H1 (cell line): ENCODE measurements around the gene MTIF3.

Source experiments
- BRCA1 ChIP-seq: IDR thresholded peaks from 2 replicates; pipeline ENCODE4 v1.6.1; 2012; ENCODE audit warnings: low read depth, low read length, improper control_type of control experiment
- CTCF ChIP-seq, 3 experiments: IDR thresholded peaks; 1 replicate in 2 of 3; 2 replicates in 1 of 3; pipeline versions ENCODE4 v1.5.1 to v1.6.1; 2011; ENCODE audit warnings: low read length in 3 of 3, mild to moderate bottlenecking in 3 of 3, inconsistent platforms in 2 of 3, low read depth in 1 of 3, moderate library complexity in 1 of 3; ENCODE audit not compliant: insufficient read depth in 1 of 3; ENCODE audit errors: control extremely low read depth in 1 of 3
- EGR1 ChIP-seq: IDR thresholded peaks from 2 replicates; pipeline ENCODE4 v1.6.1; 2011; ENCODE audit warnings: low read depth, low read length, borderline replicate concordance
- EZH2 ChIP-seq: fragments of 200-600 bp; sonication (generic); IDR thresholded peaks from 2 replicates; pipeline ENCODE4 v1.7.1; 2012; ENCODE audit warnings: low read depth, mild to moderate bottlenecking, moderate library complexity, low read length, inconsistent platforms; ENCODE audit not compliant: severe bottlenecking
- HDAC2 ChIP-seq, 2 experiments: fragments of 300-600 bp in 1 of 2; sonication (generic) in 1 of 2; IDR thresholded peaks; 2 replicates each; pipeline ENCODE4 v1.6.1; 2011 to 2012; ENCODE audit warnings: low read depth in 2 of 2, low read length in 2 of 2, mild to moderate bottlenecking in 2 of 2, moderate library complexity in 2 of 2, borderline replicate concordance in 1 of 2, inconsistent platforms in 1 of 2
- KDM1A ChIP-seq: fragments of 200-600, 300-600 bp; sonication (generic); IDR thresholded peaks from 2 replicates; pipeline ENCODE4 v1.7.1; 2016; ENCODE audit warnings: mild to moderate bottlenecking, low read length, borderline replicate concordance
- POLR2A ChIP-seq, 2 experiments: IDR thresholded peaks; 1 replicate in 1 of 2; 2 replicates in 1 of 2; pipeline ENCODE4 v1.6.1; 2011; ENCODE audit warnings: low read depth in 2 of 2, low read length in 2 of 2, mild to moderate bottlenecking in 2 of 2; ENCODE audit errors: control extremely low read depth in 1 of 2
- POLR2AphosphoS5 ChIP-seq: IDR thresholded peaks from 2 replicates; pipeline ENCODE4 v1.6.1; 2011; ENCODE audit warnings: low read depth, low read length
- RFX5 ChIP-seq: IDR thresholded peaks from 2 replicates; pipeline ENCODE4 v1.6.1; 2011; ENCODE audit warnings: low read depth, low read length, improper control_type of control experiment, borderline replicate concordance
- SP4 ChIP-seq: IDR thresholded peaks from 2 replicates; pipeline ENCODE4 v1.6.1; 2012; ENCODE audit warnings: low read length, inconsistent platforms
- SRF ChIP-seq: IDR thresholded peaks from 2 replicates; pipeline ENCODE4 v1.6.1; 2011; ENCODE audit warnings: mild to moderate bottlenecking, low read depth, low read length, moderate library complexity
- ZNF274 ChIP-seq: IDR thresholded peaks from 2 replicates; pipeline ENCODE4 v1.7.0; 2012; ENCODE audit warnings: low read length, borderline replicate concordance; ENCODE audit errors: extremely low read depth
- TF ChIP-seq, protein P1 (sequence below): IDR thresholded peaks from 2 replicates; pipeline ENCODE4 v1.6.1; 2011; ENCODE audit warnings: low read depth, mild to moderate bottlenecking, low read length; ENCODE audit not compliant: insufficient read depth

- TF ChIP-seq SP4 (no peak), SRF (no peak), ZNF274 (no peak), CTCF (IDR thresholded peaks at IDR 0.05; ENCODE audit: control extremely low read depth in 1 of 3, insufficient read depth in 1 of 3, low read depth in 1 of 3, low read length in 3 of 3) (no peak), RFX5 (no peak), POLR2AphosphoS5 (no peak), HDAC2 (IDR thresholded peaks at IDR 0.05; ENCODE audit: borderline replicate concordance in 1 of 2, low read depth in 2 of 2, low read length in 2 of 2) (no peak), EGR1 (no peak), POLR2A (IDR thresholded peaks at IDR 0.05; ENCODE audit: control extremely low read depth in 1 of 2, low read depth in 2 of 2, low read length in 2 of 2) (no peak), KDM1A (no peak), EZH2 (no peak), BRCA1 (no peak)
- TF ChIP-seq, protein P1, sequence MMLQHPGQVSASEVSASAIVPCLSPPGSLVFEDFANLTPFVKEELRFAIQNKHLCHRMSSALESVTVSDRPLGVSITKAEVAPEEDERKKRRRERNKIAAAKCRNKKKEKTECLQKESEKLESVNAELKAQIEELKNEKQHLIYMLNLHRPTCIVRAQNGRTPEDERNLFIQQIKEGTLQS: no peak
Measured at GRCh38 chr13:27493981-27494380, 43.6 kb upstream of the MTIF3 start.
